ENCODE measurements around the gene ATXN1.

The ATXN1 gene

DNA sequence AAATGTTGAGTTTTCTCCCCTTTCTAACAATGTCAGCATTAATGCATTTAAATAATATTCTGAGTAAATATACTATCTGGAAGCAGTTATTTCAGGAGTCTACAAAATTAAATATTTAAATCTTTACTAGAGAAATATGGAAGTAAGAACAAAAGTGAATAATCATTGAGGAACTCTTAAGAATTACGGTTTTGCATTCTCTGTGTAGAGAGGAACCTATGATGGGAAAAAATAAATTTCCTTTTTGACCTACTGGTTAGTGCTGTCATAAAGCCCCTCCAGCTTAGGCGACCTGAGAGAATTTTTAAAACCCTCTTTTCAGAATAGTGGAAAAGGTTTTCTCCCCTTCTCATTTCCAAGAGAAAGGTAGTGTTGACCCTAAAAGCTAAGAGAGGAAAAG, 64.8 kb downstream of the ATXN1 start:
- no peak for DNase-seq

DNA sequence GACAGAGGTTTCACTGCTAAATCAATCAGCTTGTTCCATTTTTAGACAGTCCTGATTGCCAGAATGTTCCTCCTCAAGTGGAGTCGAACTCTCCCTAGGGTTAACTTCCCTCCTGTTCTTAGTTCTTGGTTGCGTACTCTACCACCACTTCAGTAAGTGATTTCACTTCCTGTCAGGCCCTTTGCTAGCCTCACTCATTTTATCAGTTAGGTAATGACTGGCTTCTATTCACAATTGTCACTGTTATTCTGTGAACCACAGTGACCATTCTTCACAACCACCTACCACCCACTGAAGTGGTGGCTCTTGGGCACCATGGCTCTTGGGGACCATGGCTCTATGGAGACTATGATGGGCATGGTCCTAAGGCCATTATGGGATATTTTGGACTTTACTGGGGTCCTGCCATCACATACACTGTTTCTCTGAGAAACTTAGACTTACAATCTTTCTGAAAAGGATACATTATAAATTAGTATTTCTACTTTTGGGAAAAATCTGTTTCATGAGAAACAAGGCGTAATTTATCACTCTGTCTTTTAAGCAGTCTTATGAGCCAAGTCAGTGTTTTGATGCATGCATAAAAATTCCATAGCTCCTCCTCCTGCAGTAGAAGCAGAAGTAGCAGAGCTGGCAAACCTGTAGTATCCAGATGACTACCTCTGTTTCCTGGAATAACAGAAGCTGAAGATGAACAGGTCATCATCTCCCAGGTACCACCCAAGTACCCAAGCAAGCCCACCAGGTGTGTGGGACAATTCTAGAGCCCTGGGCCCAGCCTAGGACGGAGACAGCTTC, 66.3 kb downstream of the ATXN1 start:
- DNase-seq = peak; percentile 73 to 84

GRCh38 chr6:16691324-16691723, 69.9 kb downstream of the ATXN1 start:
- no peak for DNase-seq

DNA sequence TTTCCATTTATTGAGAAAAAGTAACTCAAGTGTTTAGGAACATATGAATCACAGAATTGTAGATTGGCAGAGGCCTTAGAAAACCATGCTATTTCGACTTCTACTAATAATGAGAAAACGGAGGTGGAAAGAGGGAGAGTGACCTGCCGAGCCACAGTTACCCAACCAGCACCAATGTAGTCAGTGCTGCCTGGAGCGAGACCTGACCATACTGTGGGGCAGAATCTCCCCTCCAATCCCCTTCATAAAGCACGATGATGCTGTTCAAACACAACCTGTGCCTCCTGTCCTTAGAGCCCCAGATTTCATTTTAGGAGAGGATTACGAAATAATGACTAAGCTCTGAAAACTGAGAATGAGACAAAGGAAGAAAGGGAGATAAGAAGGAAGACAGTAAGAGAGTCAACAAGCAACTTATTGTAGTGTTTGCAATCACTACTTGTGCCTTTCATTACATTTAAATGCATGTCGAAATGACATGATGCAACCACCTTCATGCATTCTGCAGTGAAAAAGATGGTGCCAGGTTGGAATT, 70.6 kb downstream of the ATXN1 start:
- DNase-seq = peak in 1 of 2 donors; percentile 48

GRCh38 chr6:16689788-16690607, 71.3 kb downstream of the ATXN1 start:
- DNase-seq = peak; percentile 62

DNA sequence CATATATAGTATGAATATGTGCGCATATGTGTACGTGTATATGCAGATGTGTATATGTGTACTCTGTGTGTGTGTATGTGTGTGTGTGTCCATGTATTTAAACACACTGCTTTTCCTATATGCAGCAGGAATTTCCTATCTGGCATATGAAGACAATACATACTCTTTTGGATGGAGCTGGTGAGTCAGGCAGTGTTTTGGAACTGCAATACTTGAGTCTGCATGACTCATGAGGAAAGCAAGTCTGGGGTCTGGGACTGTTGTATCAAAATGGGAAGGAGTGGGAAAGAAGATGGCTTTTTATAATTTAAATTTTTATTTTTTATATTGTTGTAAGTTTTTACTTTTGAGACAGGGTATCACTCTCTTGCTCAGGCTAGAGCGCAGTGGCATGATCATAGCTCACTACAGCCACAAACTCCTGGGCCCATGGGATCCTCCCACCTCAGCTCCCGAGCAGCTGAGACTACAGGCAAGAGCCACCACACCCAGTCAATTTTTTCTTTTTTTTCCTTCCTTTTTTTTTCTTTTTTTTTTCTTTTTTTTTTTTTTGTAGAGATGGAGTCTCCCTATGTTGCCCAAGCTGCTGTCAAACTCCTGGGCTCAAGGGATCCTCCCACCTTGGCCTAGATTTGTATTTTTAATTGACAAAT, 72.2 kb downstream of the ATXN1 start:
- peak; percentile 75 to 93 for DNase-seq

- peak; percentile 91 to 92 for DNase-seq
Measured at GRCh38 chr6:16688436-16688835, 72.8 kb downstream of the ATXN1 start.

- DNase-seq = no peak
Measured at GRCh38 chr6:16687045-16687444, 74.2 kb downstream of the ATXN1 start.

GRCh38 chr6:16684896-16685554, 76.2 kb downstream of the ATXN1 start:
- DNase-seq = peak; percentile 99 to 100

DNA sequence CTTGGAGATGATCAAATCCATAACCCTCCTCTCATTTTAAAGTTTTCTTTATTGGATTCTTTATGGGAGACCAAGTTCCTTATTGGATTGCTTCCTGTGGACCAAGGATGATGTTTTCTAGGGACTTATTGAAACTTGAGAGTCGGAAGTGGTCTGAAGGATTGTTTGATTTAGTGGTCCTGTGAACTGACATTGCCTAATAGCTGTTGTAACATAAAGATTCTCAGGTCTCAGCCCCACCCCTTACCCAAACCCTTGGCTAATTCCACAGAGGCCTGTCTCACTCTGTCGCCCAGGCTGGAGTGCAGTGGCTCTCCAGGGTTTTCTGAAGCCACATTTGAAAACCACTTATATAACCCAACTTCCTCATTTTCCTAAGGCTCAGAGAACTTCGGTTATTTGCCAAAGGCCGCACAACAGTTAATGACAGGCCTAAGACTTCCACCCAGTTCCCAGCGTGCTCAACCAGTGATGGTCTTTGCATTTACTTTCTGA, 77.0 kb downstream of the ATXN1 start:
- DNase-seq = peak; percentile 83 to 91

GRCh38 chr6:16683641-16684194, 77.5 kb downstream of the ATXN1 start:
- peak; percentile 88 to 90 for DNase-seq

DNA sequence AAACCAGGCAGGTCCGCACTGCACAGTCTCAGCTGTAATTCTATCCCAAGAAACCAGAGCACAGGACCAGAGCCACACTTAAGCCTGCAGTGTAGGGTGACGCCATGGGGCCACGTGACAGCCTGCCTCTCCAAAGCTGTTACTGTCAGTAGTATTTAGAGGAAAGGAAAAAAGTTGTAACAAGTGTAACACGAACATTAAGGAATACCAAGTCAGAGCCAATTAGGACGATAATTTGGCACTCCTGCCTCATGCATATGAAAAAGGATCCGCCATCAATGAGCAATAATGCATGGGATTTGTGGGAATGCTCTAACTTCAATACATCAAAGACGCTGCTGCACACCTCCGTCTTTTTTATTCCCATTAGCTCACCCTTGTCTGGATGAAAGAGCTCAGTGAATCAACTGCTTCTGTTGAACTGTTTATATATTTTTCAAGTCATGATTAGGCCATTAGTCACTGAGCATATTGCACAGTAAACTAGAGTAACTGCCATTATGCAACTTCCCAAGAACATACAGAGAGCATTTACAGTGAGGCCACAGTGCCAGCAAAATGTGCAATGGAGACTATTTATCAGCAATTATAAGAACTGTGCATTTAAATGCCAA, 79.9 kb downstream of the ATXN1 start:
- peak; percentile 90 to 96 for DNase-seq

- DNase-seq = no peak
Measured at GRCh38 chr6:16679050-16679449, 82.2 kb downstream of the ATXN1 start.

GRCh38 chr6:16677458-16677857, 83.8 kb downstream of the ATXN1 start:
- DNase-seq = no peak

GRCh38 chr6:16676978-16677377, 84.3 kb downstream of the ATXN1 start:
- peak in 1 of 2 donors; percentile 23 for DNase-seq

DNA sequence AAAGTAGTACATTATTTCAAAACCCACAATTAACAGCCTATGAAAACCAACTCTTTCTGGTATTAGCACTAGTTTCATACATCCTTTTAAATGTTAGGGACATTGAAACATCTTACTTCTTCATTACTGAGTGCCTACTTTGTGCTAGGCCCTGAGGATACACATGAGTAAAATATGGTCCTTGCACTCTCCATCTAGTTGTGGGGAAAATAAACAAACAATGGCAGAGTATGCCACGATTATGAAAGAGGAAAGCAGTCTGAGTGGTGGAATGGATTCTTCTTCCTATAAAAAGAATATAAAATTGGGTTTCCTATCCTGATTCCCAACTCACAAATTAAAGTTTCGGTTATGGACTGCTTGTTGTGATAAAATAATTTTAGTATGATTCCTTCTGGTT, 84.9 kb downstream of the ATXN1 start:
- no peak for DNase-seq

GRCh38 chr6:16674801-16675392, 86.4 kb downstream of the ATXN1 start:
- no peak for DNase-seq

DNA sequence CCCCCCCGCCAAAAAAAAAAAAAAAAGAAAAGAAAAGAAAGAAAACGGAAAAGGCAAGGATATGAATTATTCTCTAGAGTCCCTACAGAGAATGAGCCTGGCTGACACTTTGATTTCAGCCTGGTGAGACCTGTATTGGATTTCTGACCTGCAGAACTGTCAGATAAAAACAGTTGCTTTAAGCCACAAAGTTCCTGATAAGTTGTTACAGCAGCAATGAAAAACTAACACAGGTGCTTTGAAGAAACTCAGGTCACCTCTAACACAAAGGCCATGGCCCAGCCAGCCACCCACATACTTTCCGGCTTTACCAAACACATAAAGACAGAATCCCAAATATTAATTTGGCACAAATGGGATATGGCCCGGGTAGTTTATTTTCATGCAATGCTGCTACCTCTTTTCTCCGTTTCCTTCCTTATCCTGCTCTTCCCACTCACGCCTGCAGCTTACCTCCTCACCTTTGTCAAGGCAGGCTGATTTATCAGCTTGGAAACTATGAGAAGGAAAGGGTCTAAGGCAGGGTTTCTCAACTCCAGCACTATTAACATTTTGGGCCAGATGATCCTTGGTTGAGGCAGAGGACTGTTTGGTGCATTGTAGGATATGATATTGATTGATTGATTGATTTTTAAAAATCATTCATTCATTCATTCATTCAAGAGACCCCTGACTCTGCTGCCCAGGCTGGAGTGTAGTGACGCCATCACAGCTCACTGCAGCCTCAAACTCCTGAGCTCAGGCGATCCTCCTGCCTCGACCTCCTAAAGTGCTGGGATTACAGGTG, 88.1 kb downstream of the ATXN1 start:
- DNase-seq = no peak

DNA sequence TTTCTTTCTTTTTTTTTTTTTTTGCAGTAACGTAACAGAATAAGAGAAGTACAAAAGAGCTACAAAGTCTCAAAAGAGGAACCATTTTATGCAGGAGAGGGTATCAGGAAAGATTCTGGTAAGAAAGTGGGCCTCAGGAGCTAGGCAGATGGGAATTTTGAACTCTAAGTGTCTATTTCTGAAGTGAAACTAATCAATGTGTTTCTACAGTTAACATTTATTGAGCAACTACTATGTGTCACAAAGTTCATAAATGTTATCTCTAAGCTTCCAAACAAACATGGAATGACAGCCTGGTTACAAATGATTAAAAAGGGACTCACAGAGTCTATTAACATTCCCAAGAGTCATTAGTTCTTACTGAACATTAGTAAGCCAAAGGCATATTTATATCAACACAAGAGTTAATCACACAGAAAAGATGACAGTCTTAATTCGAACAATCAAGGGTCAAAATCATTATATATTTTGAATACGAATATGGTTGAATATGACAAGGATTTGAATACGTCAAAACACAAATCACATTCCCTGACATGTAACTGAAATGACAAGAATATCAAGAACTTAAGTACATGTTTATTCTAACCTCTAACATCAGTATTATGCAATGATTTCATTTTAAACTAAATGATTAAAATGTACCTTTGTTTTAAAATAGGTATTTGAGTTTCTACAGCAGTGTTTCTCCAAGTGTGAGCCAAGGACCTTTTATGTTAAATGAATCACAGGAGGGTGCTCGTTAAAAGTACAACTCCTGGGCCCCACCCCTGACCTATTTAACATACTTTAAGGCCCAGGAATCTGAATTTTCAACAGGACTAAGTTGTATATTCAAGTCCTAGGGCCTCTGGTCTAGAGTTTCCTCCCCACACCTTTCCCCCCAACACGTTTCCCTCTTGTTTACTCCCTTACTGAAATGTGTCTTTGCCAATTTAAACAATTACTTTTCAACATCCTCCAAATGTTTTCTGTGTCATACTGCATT, 89.7 kb downstream of the ATXN1 start:
- DNase-seq = peak in 1 of 2 donors; percentile 26
